Tibial artery (tissue), 4 donors: Measurements from ENCODE around the gene WTAP.
A peak's percentile ranks its signal among the peaks of the same experiment; 100 is the strongest.

Source experiments
- DNase-seq, 2 donors: peaks; one replicate each; pipeline ENCODE4 v3.0.0-alpha.2; 2019
- H3K27ac ChIP-seq, 2 donors: fragments of 200-600 bp; sonication (generic) in 1 of 2; 1 replicate in 1 of 2; 2 replicates in 1 of 2; pipeline ENCODE4 v1.5.1; 2018 to 2019; ENCODE audit warnings: mild to moderate bottlenecking in 1 of 2
- H3K27me3 ChIP-seq, 2 donors: fragments of 200-600 bp; sonication (generic) in 1 of 2; one replicate each; pipeline versions ENCODE4 v1.5.1 to v1.6.0; 2016 to 2019
- H3K36me3 ChIP-seq, 3 donors: fragments of 200-600 bp; sonication (generic) in 2 of 3; one replicate each; pipeline ENCODE4 v1.5.1; 2016 to 2019; ENCODE audit warnings: mild to moderate bottlenecking in 2 of 3
- H3K4me1 ChIP-seq, 4 donors: fragments of 200-600 bp; sonication (generic) in 2 of 4; 1 replicate in 3 of 4; 2 replicates in 1 of 4; pipeline ENCODE4 v1.5.1; 2016 to 2019
- H3K4me3 ChIP-seq, 2 donors: fragments of 200-600 bp; sonication (generic) in 1 of 2; 1 replicate in 1 of 2; 2 replicates in 1 of 2; pipeline ENCODE4 v1.5.1; 2018 to 2019; ENCODE audit warnings: mild to moderate bottlenecking in 2 of 2
- H3K9me3 ChIP-seq, 3 donors: fragments of 200-600 bp; sonication (generic) in 1 of 3; one replicate each; pipeline ENCODE4 v1.5.1; 2016 to 2019
- intact Hi-C: fragments of 100-400 bp; cut with DNase I; formaldehyde crosslinking; loops from one replicate; pipeline ENCODE4 v1.15.0; 2023; ENCODE audit warnings: low total_unique reads
- TF ChIP-seq, protein P1 (sequence below), 2 experiments: fragments of 200-600 bp in 1 of 2; fragments of 450-650 bp in 1 of 2; IDR thresholded peaks; one replicate each; pipeline ENCODE4 v1.5.1; 2017 to 2019; ENCODE audit warnings: antibody characterized with exemption in 2 of 2, mild to moderate bottlenecking in 1 of 2, moderate library complexity in 1 of 2

The WTAP gene

GRCh38 chr6:159680104-159680503 lies 47.2 kb upstream of the WTAP start:
- H3K27ac ChIP-seq = peak overlapping the region in 1 of 2 donors; percentile 12
- intact Hi-C loops = no loop called here
- H3K36me3 ChIP-seq = peaks cover 50 to 76% (median 71%) of the 10 kb centered on the region in 3 donors
- H3K27me3 ChIP-seq = no peaks in the 10 kb centered on the region
- DNase-seq = no peak
- H3K4me3 ChIP-seq = no peak overlapping the region
- no peaks in the 10 kb centered on the region for H3K4me1 ChIP-seq
- TF ChIP-seq, protein P1, sequence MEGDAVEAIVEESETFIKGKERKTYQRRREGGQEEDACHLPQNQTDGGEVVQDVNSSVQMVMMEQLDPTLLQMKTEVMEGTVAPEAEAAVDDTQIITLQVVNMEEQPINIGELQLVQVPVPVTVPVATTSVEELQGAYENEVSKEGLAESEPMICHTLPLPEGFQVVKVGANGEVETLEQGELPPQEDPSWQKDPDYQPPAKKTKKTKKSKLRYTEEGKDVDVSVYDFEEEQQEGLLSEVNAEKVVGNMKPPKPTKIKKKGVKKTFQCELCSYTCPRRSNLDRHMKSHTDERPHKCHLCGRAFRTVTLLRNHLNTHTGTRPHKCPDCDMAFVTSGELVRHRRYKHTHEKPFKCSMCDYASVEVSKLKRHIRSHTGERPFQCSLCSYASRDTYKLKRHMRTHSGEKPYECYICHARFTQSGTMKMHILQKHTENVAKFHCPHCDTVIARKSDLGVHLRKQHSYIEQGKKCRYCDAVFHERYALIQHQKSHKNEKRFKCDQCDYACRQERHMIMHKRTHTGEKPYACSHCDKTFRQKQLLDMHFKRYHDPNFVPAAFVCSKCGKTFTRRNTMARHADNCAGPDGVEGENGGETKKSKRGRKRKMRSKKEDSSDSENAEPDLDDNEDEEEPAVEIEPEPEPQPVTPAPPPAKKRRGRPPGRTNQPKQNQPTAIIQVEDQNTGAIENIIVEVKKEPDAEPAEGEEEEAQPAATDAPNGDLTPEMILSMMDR (IDR thresholded peaks at IDR 0.05) = no peak
- H3K9me3 ChIP-seq = no peaks in the 10 kb centered on the region

- DNase-seq = no peak
- Histone ChIP-seq H3K9me3 (no peaks in the 10 kb centered on the region), H3K4me3 (no peak overlapping the region), H3K27me3 (no peaks in the 10 kb centered on the region), H3K4me1 (peaks cover 0 to 3% (median 0%) of the 10 kb centered on the region in 4 donors), H3K27ac (no peak overlapping the region), H3K36me3 (peaks cover 57 to 87% (median 81%) of the 10 kb centered on the region in 3 donors)
- TF ChIP-seq, protein P1 (IDR thresholded peaks at IDR 0.05) = no peak
- intact Hi-C loops = no loop called here
Measured at GRCh38 chr6:159681191-159681880, 46.0 kb upstream of the WTAP start.

GRCh38 chr6:159682295-159682694 lies 45.0 kb upstream of the WTAP start:
- H3K27ac ChIP-seq = no peak overlapping the region
- no peaks in the 10 kb centered on the region for H3K9me3 ChIP-seq
- intact Hi-C loops = no loop called here
- H3K4me3 ChIP-seq = no peak overlapping the region
- H3K27me3 ChIP-seq = no peaks in the 10 kb centered on the region
- H3K4me1 ChIP-seq = peaks cover 0 to 12% (median 2%) of the 10 kb centered on the region in 4 donors
- H3K36me3 ChIP-seq = peaks cover 67 to 92% (median 81%) of the 10 kb centered on the region in 3 donors
- TF ChIP-seq, protein P1 (IDR thresholded peaks at IDR 0.05) = no peak
- DNase-seq = no peak

GRCh38 chr6:159682810-159683209 lies 44.5 kb upstream of the WTAP start:
- peaks cover 0 to 17% (median 2%) of the 10 kb centered on the region in 4 donors for H3K4me1 ChIP-seq
- no peaks in the 10 kb centered on the region for H3K27me3 ChIP-seq
- H3K4me3 ChIP-seq = no peak overlapping the region
- intact Hi-C loops = no loop called here
- peaks cover 70 to 92% (median 82%) of the 10 kb centered on the region in 3 donors for H3K36me3 ChIP-seq
- no peaks in the 10 kb centered on the region for H3K9me3 ChIP-seq
- TF ChIP-seq, protein P1 (IDR thresholded peaks at IDR 0.05) = no peak
- H3K27ac ChIP-seq = no peak overlapping the region
- no peak for DNase-seq

GRCh38 chr6:159684013-159684304 lies 43.3 kb upstream of the WTAP start:
- no peak overlapping the region for H3K27ac ChIP-seq
- intact Hi-C loops = no loop called here

More at GRCh38 chr6:159684013-159684304, 43.3 kb upstream of the WTAP start:
- DNase-seq = no peak
- Histone ChIP-seq H3K36me3 (peaks cover 72 to 92% (median 81%) of the 10 kb centered on the region in 3 donors), H3K9me3 (no peaks in the 10 kb centered on the region), H3K4me3 (no peak overlapping the region), H3K4me1 (peaks cover 0 to 25% (median 5%) of the 10 kb centered on the region in 4 donors), H3K27me3 (no peaks in the 10 kb centered on the region)
- TF ChIP-seq, protein P1 (IDR thresholded peaks at IDR 0.05) = no peak
